Measurements from ENCODE around the gene NNMT.

NNMT gene

DNA sequence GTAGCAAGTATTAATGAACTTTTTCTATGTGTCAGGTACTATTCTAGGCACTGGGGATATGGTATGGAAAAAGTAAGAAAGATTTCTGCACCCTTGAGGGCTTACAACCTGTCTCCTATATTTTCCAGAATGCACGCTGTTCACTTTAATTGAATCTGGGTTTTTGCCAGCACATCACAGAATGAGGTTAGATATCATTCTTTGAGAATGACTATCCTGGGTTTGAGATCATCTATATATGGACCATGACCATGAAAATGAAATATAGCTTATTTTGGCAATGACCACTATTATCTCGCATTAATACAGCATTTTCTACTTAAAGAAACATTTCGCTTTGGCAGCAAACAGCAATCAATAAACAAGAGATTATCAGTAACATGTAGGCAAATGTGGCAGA lies 57.2 kb downstream of the NNMT start:
- DNase-seq, result no peak

DNA sequence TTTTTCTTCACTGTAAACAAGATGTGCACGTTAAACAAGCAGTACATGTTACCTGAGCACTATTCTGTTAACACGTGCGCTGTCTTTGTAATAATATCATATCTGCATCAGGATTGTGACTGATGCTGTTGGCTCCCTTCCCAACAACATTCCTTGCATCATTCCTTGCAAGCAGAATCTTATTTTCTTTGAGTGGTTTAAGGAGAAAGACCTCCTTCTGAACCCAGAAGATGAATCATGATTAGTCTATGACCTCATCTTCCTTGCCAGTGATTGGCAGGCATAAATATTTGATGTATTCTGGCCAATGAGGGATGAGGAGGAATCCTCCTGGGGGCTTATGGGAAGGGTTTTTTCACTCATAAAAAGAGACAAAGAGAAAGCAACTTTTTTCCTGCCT lies 57.9 kb downstream of the NNMT start:
- no peak for DNase-seq

DNA sequence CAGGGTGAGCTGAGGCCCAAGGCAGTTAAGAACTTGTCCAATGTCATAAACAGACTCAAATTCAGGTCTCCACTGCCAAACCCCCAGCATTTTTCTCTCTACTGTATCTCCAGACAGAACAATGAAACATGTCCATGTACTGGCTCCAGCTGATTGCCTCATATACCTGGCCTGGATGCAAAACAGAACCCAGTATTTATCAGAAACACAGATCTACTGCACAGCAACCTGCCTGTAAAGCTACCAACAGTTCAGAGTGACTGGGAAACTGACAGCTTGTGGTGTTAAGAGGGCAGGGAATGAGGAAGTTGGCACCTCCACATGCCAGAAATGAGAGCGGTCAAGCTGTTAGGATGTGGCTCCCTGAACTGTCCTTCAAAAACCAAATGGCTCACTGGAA lies 62.5 kb downstream of the NNMT start:
- no peak for DNase-seq

DNA sequence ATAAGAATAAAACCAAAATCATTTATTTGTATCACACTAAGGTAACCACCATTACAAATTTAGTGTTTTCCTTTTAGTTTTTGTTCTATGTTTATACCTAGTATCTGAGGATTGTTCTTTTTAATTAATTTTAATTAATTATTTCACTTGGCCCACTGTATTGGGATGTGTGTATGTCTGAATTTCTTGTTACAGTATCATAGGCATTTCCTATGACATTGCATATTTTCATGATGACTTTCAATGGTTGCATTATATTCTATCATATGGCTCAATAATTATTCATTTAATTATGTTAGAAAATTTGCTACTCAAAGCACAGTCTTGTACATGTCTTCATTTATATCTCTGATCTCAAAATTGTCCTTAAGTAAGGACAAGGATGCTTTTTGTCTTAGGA lies 63.1 kb downstream of the NNMT start:
- DNase-seq, result no peak

DNA sequence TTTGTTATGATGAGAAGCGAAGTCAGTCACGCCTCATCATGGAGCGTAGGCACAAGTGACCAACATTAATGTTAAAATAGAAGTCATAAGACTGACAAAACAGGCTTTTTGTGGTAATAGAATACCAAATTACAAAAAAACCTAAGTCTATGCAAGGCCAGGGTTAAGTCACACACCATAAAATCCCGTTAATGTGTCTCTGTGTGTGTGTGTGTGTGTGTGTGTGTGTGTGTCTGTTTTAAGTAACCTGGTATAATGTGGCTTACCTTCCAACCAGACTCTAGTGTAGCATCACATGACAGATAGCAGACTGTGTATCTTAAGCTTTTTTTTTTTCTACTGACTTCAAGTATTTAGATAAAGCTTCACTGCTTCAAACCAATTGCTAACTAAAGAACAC lies 66.1 kb downstream of the NNMT start:
- no peak for DNase-seq

DNA sequence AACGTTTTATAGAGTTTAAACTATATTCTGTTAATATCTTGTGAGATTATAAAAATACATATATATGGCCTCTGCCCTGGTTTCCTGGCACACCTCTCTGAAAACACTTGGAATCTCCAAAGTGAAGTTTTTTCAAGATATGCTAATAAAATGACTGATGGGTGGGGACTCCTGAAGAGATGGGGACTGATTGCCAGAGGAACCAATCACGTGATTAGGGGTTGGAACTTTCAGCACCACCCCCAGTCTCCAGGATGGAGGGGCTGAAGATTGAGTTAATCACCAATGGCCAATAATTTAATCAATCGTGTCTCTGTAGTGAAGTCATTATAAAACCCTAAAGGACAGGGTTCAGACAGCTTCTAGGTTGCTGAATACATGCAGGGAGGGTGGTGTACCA lies 66.8 kb downstream of the NNMT start:
- no peak for DNase-seq

All from activated CD8-positive, alpha-beta memory T cell treated with anti-CD3 and anti-CD28 coated beads for 24 hours (primary cell).